Testis (tissue), 2 donors: ENCODE results near the gene MGAT5B.

Experiments used
- POLR2A ChIP-seq: fragments of 450-650 bp; IDR thresholded peaks from one replicate; pipeline ENCODE4 v1.6.1; 2017; ENCODE audit warnings: antibody characterized with exemption, mild to moderate bottlenecking, moderate library complexity
- TF ChIP-seq, protein P1 (sequence below), 3 experiments: fragments of 450-650 bp in 2 of 3; fragments of 200-600 bp in 1 of 3; sonication (generic) in 1 of 3; IDR thresholded peaks; one replicate each; pipeline ENCODE4 v1.5.1; 2016 to 2019; ENCODE audit warnings: antibody characterized with exemption in 3 of 3, mild to moderate bottlenecking in 2 of 3, moderate library complexity in 1 of 3

- TF ChIP-seq, protein P1, sequence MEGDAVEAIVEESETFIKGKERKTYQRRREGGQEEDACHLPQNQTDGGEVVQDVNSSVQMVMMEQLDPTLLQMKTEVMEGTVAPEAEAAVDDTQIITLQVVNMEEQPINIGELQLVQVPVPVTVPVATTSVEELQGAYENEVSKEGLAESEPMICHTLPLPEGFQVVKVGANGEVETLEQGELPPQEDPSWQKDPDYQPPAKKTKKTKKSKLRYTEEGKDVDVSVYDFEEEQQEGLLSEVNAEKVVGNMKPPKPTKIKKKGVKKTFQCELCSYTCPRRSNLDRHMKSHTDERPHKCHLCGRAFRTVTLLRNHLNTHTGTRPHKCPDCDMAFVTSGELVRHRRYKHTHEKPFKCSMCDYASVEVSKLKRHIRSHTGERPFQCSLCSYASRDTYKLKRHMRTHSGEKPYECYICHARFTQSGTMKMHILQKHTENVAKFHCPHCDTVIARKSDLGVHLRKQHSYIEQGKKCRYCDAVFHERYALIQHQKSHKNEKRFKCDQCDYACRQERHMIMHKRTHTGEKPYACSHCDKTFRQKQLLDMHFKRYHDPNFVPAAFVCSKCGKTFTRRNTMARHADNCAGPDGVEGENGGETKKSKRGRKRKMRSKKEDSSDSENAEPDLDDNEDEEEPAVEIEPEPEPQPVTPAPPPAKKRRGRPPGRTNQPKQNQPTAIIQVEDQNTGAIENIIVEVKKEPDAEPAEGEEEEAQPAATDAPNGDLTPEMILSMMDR (IDR thresholded peaks at IDR 0.05), result no peak
- no peak for TF ChIP-seq POLR2A
These were observed 45.9 kb upstream of the MGAT5B start for GRCh38 chr17:76822184-76822778.
